NCI-H2081 (cell line): Measurements from ENCODE around the gene UBAC2.

Source experiments
- DNase-seq, 2 experiments: peaks; one replicate each; lab custom pipeline; 2025; lab: John Stamatoyannopoulos, UW

The UBAC2 gene

DNA sequence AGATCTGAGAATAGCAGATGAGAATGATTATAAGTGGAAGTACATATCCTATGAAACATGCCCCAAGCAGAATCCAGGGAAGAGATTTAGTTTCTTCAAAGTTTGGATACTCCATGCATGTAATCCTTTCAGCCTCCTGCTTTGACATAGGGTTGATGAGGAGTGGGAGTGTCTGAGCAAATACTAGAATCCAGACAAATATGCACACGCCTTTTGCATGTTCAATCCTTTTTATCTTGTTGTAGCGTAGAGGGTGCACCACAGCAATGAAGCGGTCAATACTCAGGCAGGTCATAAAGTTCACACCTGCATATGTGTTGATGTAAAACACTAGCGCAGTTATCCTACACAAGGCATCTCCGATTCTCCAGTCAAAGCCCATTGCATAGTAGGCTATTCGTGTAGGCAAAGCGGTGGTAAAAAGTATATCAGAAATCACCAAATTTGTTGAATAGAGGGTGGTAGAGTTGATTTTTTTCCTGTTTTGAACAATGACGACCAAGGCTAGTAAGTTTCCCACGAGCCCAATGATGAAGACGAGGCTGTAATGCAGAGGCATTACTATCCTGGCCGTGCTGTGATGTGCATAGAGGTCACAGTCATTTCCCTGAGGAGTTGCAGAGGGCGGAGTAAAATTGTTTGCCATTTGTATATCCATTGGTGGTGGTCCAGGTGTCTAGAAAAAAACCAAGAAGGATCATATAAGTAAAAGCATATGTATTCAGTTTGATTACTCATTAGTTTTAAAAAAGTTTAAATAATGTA lies 95.0 kb downstream of the UBAC2 start:
- DNase-seq, result no peak

DNA sequence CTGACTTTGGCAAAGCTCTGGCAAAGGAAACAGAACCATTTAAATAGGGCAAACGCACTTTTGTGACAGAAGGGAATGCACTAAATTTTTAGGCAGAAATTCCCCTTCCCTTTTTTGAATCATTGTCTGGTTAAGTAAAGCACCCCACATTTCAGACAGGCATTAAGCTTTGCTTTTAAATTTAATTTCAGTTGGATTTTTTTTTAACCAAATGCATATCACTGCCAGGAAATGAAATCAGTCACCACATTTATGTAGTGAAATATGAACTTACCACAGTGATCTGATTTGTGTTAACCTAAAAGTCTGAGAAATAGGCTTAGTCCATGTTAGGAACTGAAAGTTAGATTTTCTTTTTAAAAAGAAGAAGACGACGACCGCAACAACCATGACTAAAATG lies 95.7 kb downstream of the UBAC2 start:
- no peak for DNase-seq

DNA sequence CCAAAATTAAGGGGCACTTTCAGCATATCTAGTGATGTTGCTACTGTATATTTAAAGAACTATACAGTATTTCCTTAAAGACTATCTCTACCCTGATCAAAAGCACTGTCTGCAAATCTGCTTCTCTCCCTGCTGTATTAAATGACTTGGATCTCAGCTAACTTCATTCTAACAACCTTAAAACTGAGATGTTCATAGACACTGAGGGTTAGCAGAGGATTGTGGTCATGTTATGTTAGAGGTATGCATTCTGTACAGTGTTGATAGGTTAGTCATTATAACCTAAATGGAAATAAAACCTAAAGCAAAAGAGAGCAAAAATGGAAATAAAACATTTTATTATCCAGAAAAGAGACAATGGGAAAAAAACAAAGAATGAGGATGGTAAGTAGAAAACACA lies 96.7 kb downstream of the UBAC2 start:
- no peak for DNase-seq

DNA sequence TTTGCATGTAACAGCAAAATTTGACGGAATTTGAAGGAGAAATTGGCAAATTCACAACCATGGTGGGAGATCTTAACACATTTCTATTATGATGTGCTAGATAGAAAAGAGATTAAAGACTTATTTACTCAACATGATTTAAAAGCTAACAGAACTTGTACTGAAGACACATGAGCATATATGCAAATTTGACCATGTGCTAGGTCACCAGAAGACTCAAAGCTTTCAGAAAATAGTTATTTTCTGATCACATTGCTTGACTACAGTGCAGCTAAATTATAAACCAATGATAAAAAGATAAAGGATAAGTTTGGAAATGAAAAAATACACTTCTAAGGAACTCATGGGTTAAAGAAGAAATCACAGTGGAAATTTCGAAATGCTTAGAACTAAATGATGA lies 97.4 kb downstream of the UBAC2 start:
- no peak for DNase-seq

DNA sequence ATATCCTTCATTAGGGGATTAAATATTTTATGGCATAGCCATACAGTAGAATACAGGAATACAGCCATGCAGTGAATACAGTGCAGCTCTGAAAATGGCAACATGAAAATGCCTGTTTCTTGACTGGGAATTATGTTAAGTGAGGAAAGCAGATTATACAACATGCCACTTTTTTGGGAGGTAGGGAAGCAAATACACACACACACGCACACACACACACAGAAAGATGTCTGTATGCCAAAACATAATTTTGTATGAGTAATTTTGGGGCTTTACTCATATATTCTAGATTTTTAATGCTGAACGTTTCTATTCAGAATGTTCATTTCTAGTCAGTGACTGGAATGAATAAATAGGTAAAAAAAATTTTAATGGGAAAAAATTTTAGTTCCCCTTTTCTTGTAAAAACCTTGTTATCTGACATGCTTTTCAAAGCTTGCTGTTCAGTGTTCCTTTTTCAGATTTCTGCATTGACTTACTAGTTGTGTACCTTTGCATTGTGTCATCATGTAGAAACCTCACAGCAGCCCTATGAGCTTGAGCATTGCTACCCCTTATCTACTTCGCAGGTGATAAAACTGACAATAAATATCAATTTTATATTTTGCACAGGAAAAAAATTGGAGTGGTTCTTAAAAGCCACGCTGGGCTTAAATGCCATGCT lies 98.7 kb downstream of the UBAC2 start:
- DNase-seq, result no peak

DNA sequence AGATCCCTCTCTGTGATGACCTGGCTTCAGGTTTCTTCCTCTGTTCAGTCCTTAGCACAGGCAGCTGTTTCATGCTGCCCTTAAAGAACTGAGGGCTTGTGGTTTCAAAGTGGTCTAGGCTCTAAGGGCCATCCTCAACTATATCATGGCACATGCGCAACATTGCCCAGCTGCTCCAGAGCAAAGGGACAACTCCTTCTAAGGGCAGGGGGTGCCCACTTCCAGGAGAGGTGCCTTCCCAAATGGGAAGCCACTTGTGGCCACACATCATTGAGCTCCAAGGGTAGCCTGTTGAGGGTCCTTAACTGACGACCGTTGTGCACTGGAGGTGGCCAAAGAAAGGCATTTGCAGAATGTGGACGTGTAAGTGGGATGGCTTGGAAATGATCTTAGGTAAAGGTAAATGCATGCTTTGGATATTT lies 99.3 kb downstream of the UBAC2 start:
- DNase-seq, result no peak

DNA sequence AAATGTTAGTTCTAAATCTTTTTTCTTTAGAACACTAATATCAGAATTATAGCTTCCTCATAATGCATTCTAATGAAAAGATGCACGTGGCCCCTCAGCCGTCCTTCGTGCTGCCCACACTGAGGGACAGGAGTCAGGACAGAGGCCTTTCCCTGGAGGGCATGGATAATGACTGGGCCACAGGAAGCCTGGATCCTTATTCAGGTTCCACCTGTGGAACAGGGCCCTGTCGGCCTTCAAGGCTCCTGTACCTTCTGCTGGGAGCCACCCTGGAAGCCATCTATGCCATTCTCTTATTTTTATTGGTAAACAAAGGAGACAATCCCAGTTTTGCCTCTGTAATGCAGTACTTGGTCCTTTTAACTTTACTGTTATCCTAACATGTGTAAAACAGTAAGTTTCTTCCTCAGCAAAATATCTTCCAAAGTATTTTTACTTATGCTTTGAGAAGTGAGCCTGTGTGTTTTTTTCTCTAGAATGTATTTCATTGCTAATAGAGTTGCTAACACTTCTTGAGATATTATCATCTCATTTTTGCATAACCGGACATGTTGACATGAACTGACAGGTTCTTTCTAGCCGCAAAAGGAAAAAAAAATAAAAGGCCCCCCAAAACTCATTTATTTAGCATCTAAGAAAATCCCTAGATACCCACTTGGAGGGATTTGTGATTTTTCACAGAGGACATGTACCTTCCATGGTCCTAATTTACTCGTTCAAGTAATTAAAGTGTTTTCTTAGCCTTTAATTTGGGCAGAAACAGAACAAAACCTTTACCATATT lies 100.6 kb downstream of the UBAC2 start:
- no peak for DNase-seq

DNA sequence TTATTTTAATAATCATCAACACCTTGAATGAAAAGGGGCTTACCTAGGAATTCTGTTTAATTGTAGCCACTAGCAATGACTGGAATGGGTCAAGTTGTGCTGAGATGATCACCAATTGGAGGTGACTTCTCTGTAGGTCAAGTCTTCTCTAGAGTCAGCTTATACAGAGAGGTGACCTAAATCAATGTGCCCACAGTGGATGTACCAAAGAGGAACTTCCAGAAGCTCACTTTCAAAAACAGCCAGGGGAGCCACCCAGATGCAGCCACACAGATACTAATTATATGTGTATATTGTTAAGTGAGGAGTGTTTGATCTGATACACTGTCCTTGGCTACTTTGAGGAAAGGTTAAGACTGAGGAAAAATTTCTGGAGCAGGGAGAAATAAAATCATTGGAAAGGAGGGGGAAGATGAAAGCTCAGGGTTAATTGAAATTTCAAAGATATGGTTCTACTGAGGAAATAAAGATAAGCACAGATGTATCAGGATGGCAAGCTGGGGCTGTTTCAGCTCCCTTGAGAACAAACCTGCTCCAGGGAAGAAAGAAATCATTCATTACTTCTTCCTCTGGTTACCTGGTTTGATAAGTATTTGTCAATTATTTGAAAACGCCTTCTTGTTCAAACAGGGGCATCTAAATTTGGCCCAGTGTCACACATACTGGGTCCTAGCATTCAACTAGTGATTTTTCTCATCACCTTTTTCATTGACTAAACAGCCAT lies 101.4 kb downstream of the UBAC2 start:
- no peak for DNase-seq

DNA sequence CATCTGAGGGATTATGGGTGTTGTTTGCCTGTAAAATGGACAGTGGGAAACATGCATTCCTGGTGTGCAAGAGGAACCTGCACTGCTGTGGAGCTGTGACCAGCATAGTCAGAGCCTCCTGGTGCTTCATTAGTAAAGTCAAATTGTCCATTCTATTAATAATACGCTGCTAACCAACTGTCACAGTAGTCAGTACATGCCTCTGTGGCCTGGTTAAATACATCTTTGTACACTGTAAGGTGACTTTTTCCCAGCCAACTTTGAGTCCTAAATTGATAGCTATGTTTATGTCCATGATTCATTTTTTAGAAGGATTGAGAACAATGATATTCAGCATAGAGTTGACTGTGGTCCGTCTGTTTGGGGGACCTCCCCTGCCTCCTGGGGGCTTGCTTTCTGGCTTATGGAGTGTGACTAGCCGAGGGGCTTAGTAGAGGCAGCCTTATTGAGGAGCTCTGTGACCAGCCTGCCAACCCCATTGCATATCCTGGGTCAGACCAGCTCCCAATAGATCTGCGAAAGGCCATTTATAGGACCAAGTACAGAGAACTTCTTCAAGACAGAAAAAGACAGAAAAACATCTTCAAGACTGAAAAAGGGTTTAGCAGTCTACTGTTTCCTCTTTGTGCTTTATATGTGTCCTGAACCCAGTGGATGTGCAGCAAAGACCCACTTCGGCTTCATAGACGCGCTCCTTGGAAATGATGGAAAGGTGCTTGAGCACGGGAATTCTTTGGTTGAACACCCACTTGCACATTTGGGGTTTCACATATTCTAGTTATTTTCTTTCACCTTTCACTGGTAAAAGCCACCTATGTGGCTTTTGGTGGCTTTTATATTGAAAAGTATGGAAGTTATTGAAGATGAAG lies 102.2 kb downstream of the UBAC2 start:
- DNase-seq, result no peak

DNA sequence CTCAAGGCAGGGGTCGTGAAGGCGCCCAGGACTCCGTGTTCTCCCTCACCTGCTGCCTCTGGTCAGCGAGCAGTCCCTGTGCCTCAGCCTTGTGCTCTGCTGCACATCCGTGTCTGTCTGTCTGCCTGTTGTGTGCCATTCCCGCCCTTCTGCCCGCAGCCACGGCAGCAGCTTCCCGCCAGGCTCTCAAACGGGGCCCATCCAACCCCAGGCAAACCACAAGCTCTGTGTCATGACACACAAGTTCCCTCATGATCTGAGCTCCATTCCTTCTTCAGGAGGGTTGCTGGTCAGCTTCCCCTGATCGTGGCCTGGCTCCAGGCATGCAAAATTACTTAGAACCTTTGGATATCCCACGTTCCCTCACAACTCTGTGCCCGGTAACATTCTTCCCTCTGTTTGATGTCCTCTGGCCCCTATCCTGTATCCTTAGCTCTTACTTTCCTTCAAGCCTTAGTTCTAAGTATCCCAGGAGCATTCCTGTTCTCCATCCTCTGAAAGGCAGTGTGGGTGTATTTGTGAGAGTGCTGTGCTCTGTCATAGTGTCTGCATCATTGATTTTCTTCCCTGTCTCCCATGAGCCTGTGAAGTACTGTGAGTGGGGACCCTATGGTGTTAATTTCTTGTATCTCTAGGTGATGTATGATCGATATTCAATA lies 103.3 kb downstream of the UBAC2 start:
- no peak for DNase-seq

DNA sequence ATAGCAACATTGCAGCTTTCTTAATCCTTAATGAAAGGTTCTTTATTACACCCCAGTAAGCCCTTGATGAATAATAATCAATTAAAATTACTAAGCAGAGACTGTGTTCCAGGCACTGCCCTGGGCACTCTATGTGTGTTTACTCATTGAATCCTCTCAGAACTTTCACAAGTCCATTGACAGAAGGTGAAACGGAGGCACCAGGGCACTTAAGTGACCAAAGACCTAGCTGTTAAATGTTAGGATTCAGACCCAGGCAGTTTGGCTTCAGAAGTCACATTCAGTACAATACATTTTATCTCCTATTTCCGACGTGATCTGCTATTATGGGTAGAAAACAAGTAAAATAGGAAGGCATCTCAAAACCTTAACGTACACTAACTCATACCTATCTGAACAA lies 103.9 kb downstream of the UBAC2 start:
- DNase-seq, result no peak

DNA sequence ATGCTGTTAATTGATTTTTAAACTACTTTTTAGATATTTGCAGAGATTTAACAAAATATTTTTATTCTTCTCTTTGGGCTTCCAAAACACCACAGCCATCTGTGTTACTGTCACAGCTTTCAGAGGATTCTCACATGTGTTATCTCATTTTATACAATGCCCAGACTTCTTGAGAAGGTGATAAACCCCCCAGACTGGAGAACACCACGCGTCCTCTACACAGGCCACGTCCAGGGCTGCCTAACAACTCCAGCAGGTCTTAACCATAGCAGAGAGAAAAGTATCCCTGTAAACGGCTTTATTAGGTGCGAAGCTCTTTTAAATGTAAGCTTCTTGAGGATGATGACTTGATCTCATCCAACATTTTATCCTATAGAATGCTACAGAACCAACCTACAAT lies 104.5 kb downstream of the UBAC2 start:
- no peak for DNase-seq

DNA sequence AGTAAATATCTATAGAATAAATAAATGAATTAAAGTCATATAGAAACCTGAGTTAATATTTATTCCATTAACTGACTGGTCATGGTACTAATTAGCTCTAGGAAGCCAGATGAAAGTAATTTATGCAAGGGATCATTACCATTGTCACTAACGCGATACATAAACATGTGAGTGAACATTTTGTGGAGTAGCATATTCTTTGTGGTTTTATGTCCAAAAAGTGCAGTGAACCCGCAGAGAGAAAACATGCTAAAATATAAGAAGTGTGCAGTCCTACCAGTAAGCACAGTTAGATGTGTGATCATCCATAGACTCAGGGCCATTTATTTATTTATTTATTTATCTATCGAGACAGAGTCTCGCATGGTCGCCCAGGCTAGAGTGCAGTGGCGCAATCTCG lies 104.9 kb downstream of the UBAC2 start:
- DNase-seq, result no peak

DNA sequence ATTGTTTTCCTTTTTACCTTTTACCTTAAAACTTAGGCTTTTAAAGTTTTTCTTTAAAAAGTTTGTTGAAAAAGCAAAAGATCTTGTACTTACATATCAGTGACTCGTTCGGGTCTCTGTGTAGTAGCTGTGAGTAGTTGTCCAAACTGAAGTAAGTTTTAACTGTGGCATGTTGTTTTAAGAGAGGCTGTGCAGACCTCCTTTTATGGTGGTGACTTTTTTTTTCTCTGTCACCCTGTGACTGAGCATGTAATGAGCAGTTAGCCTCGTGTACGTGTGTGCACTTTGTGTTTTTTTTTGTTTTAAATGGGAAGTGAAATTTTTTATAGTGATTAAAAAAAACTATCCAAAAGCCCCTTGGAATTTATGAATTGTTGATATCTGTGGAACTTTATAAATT lies 106.6 kb downstream of the UBAC2 start, which contains the start of gene GPR183:
GPR183 (minus strand) TSS at position 153 of the 400 bp plus-strand sequence. CDS start 11,254 bp downstream, outside the sequence.
- DNase-seq, result no peak

DNA sequence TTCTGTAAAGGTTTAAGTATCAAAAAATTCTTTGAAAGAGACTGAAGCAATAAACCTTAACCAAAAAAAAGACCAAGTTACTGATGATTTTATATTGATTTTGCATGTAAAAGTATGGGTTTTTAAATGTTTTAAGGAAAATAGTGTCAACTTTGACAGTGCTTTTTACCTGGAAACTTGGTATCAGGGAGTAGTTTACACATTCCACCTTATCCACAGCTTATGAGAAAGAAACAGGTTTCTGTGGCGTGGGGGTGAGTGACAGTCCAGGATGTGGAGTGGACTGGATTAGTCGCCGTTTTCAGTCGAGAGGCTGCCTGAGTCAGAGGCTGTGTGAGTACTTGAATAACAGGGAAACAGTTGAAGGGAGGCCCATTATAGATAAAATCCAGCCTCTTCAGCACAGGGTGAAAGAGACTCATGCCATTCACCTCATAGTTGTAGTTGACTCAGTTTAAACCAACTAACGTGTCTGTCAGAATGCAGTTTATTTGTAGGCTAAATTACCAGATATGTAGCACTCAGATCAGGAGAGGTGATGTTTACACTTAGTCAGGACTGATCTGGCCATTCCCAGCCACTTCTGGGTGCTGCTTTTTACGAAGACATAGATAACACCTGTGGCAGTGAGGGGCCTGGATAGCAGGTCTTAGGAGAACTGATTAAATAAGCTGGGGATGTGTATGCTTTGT lies 107.1 kb downstream of the UBAC2 start:
- DNase-seq, result no peak

DNA sequence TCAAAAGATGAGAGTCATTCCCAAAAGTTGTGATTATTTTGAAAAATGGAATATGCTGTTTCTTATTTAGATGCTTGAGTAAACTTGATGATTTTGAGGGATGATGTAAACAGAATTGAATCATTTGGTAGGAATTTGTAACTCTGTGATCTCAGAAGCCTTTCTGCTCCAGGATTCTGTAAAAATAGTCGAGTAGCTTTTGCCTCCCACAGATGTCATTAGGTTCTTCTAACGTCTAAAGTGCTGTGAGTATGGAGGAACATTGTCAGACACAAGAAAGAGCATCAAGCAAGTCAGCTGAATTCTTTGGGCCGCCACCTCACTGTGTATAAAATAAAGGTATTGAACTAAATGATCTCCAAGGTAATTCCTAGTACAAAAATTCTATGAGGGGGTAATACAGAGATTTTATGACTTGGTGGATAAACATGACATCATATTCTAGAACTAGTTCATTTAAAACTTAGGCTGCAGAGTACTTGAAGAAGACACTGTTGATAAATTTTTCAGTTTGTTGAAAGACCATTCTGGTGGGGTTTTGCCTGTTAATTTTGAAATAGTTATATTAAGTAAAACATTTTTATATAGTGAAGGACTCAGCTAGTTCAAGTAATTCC lies 107.9 kb downstream of the UBAC2 start:
- no peak for DNase-seq

DNA sequence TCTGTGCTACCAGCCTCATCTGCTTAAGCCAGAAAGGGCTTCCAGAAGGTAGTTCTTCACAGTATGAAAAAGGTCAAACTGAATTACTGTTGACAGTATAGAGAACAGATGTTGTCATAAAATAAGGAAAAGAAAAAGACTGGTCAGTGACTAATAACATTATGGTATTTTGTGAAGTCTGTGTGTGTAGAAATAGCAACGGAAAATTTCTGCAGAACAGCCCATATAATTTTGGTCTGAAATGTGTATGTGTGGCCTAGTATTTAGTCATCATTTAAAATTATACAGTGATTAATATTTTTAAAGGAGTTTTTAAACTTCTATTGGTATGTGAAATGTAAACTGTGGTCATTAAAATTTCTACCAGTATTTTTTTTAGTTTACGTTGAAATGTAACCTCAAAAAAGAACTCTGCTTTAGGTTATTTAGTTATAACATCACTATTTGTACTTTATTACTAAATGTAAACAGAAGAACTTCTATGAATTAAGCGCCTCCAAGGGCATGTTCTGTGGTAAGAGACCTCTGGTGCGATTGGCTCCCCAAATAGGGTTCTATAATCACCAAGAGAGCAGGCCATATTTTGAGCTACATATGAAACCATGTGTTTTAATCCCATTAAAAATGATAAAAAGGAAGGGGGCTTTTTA lies 109.9 kb downstream of the UBAC2 start:
- no peak for DNase-seq

DNA sequence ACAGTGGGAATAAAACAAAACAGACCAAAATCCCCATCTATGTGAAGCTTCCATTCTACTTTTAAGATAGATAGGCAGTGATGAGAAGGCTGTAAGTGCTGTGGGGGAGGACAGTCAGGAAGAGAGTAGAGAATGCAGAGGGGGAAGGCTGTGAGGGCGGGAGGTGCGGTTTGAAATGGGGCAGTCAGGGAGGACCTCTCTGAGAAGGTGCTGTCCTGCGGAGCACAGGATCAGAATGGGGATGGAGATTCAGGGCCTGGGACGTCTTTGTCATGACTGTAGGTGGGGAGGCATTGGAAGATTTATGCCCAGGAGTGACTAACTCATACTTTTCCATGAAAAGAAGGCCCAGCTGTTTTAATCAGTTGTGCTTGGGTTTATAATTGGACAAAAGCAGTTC lies 110.5 kb downstream of the UBAC2 start:
- no peak for DNase-seq
